ENCODE results near the gene MTFMT. TPM values are rescaled to one million over a fixed set of nuclear protein-coding genes. Genes with fewer than 3 reads are reported as not detected.

The MTFMT gene
- total RNA-seq, 1 donor from 2014 or later = 12.3 TPM

- H3K27ac ChIP-seq (ENCODE audit: low read depth, low read length) = no peak overlapping the region
- DNase-seq (ENCODE audit: low read depth) (peak; percentile 51), FAIRE-seq (no peak)
- Mint-ChIP-seq H3K4me3 (ENCODE audit: unreplicated experiment) (no peak overlapping the region), H3K9me3 (ENCODE audit: unreplicated experiment) (peaks cover 5% of the 10 kb centered on the region), H3K36me3 (ENCODE audit: low read depth, unreplicated experiment) (peaks cover 2% of the 10 kb centered on the region), H3K27me3 (ENCODE audit: low read depth, unreplicated experiment) (peaks cover 13% of the 10 kb centered on the region), H3K4me1 (ENCODE audit: low read depth, unreplicated experiment) (peaks cover 21% of the 10 kb centered on the region), H3K27ac (ENCODE audit: unreplicated experiment) (no peak overlapping the region)
- H2AFZ ChIP-seq (ENCODE audit: low read depth, low read length) = no peak overlapping the region
- H3K79me2 ChIP-seq (ENCODE audit: insufficient read depth, low read length) = no peaks in the 10 kb centered on the region
- H3K9ac ChIP-seq (ENCODE audit: low read length) = no peak overlapping the region
- peaks cover 2% of the 10 kb centered on the region for H3K9me3 ChIP-seq (ENCODE audit: insufficient read depth, low read depth, low read length)
- H3K4me1 ChIP-seq (ENCODE audit: insufficient read depth, low read length) = peaks cover 14% of the 10 kb centered on the region
- no peak for TF ChIP-seq CTCF (IDR thresholded peaks at IDR 0.05; ENCODE audit: insufficient read depth, low read depth, low read length)
- no peak for TF ChIP-seq EZH2 (IDR thresholded peaks at IDR 0.05; ENCODE audit: insufficient read depth, low read length)
- H4K20me1 ChIP-seq (ENCODE audit: insufficient read depth, low read length) = no peaks in the 10 kb centered on the region
- no peak overlapping the region for H3K4me3 ChIP-seq (ENCODE audit: insufficient read depth, low read depth, low read length)
- H3K4me2 ChIP-seq (ENCODE audit: low read length) = no peak overlapping the region
- peaks cover 29% of the 10 kb centered on the region for H3K27me3 ChIP-seq (ENCODE audit: insufficient read depth, low read length)
- H3K36me3 ChIP-seq (ENCODE audit: insufficient read depth, low read length) = no peaks in the 10 kb centered on the region
Measured at GRCh38 chr15:65056868-65057548, 27.6 kb upstream of the MTFMT start.

GRCh38 chr15:65056106-65056505, 26.7 kb upstream of the MTFMT start:
- Mint-ChIP-seq H3K27ac (ENCODE audit: unreplicated experiment) (peak overlapping the region; percentile 48), H3K36me3 (ENCODE audit: low read depth, unreplicated experiment) (peaks cover 2% of the 10 kb centered on the region), H3K27me3 (ENCODE audit: low read depth, unreplicated experiment) (peaks cover 22% of the 10 kb centered on the region), H3K4me3 (ENCODE audit: unreplicated experiment) (no peak overlapping the region), H3K9me3 (ENCODE audit: unreplicated experiment) (peaks cover 5% of the 10 kb centered on the region), H3K4me1 (ENCODE audit: low read depth, unreplicated experiment) (peaks cover 21% of the 10 kb centered on the region)
- no peak for DNase-seq (ENCODE audit: low read depth)
- H3K27ac ChIP-seq (ENCODE audit: low read depth, low read length) = no peak overlapping the region
- no peak overlapping the region for H3K4me3 ChIP-seq (ENCODE audit: insufficient read depth, low read depth, low read length)
- peaks cover 26% of the 10 kb centered on the region for H3K27me3 ChIP-seq (ENCODE audit: insufficient read depth, low read length)
- H3K79me2 ChIP-seq (ENCODE audit: insufficient read depth, low read length) = no peaks in the 10 kb centered on the region
- H3K36me3 ChIP-seq (ENCODE audit: insufficient read depth, low read length) = no peaks in the 10 kb centered on the region
- FAIRE-seq = no peak
- TF ChIP-seq CTCF (IDR thresholded peaks at IDR 0.05; ENCODE audit: insufficient read depth, low read depth, low read length) (no peak), EZH2 (IDR thresholded peaks at IDR 0.05; ENCODE audit: insufficient read depth, low read length) (no peak)
- H3K9me3 ChIP-seq (ENCODE audit: insufficient read depth, low read depth, low read length) = peaks cover 2% of the 10 kb centered on the region
- no peak overlapping the region for H3K9ac ChIP-seq (ENCODE audit: low read length)
- no peak overlapping the region for H3K4me2 ChIP-seq (ENCODE audit: low read length)
- no peak overlapping the region for H2AFZ ChIP-seq (ENCODE audit: low read depth, low read length)
- H3K4me1 ChIP-seq (ENCODE audit: insufficient read depth, low read length) = peaks cover 14% of the 10 kb centered on the region
- no peaks in the 10 kb centered on the region for H4K20me1 ChIP-seq (ENCODE audit: insufficient read depth, low read length)

GRCh38 chr15:65055201-65055870, 25.9 kb upstream of the MTFMT start:
- no peaks in the 10 kb centered on the region for H3K79me2 ChIP-seq (ENCODE audit: insufficient read depth, low read length)
- DNase-seq (ENCODE audit: low read depth) (peak; percentile 46), FAIRE-seq (no peak)
- Mint-ChIP-seq H3K4me3 (ENCODE audit: unreplicated experiment) (no peak overlapping the region), H3K4me1 (ENCODE audit: low read depth, unreplicated experiment) (peaks cover 21% of the 10 kb centered on the region), H3K9me3 (ENCODE audit: unreplicated experiment) (peaks cover 5% of the 10 kb centered on the region), H3K27me3 (ENCODE audit: low read depth, unreplicated experiment) (peaks cover 21% of the 10 kb centered on the region), H3K36me3 (ENCODE audit: low read depth, unreplicated experiment) (peaks cover 2% of the 10 kb centered on the region), H3K27ac (ENCODE audit: unreplicated experiment) (peak overlapping the region; percentile 48)
- H2AFZ ChIP-seq (ENCODE audit: low read depth, low read length) = no peak overlapping the region
- H3K4me2 ChIP-seq (ENCODE audit: low read length) = peak overlapping the region; percentile 31
- TF ChIP-seq EZH2 (IDR thresholded peaks at IDR 0.05; ENCODE audit: insufficient read depth, low read length) = no peak
- TF ChIP-seq CTCF (IDR thresholded peaks at IDR 0.05; ENCODE audit: insufficient read depth, low read depth, low read length) = no peak
- H4K20me1 ChIP-seq (ENCODE audit: insufficient read depth, low read length) = no peaks in the 10 kb centered on the region
- no peaks in the 10 kb centered on the region for H3K36me3 ChIP-seq (ENCODE audit: insufficient read depth, low read length)
- H3K27me3 ChIP-seq (ENCODE audit: insufficient read depth, low read length) = peaks cover 19% of the 10 kb centered on the region
- peaks cover 15% of the 10 kb centered on the region for H3K4me1 ChIP-seq (ENCODE audit: insufficient read depth, low read length)
- no peak overlapping the region for H3K27ac ChIP-seq (ENCODE audit: low read depth, low read length)
- no peak overlapping the region for H3K9ac ChIP-seq (ENCODE audit: low read length)
- H3K4me3 ChIP-seq (ENCODE audit: insufficient read depth, low read depth, low read length) = no peak overlapping the region
- no peaks in the 10 kb centered on the region for H3K9me3 ChIP-seq (ENCODE audit: insufficient read depth, low read depth, low read length)

Data from astrocyte (in vitro differentiated cells and primary cell).